ENCODE measurements around the gene ATAD3B. TPM values are rescaled to one million over a fixed set of nuclear protein-coding genes. Genes with fewer than 3 reads are reported as not detected.
"Not testable (repeated sequence)": the region's sequence is repeated elsewhere in the genome, so short reads cannot be mapped to it uniquely, and the experiment has no call there.

ATAD3B gene
- total RNA-seq, 1 experiment from 2014 or later, result 104 TPM

- Histone ChIP-seq H3K27me3 (ENCODE audit: control insufficient read depth, insufficient read depth, low read length) (no peaks in the 10 kb centered on the region), H3K36me3 (ENCODE audit: control insufficient read depth, insufficient read depth, low read length) (no peaks in the 10 kb centered on the region), H3K4me3 (ENCODE audit: low read depth in 2 of 2, low read length in 2 of 2) (peak within 1 kb of the TSS; percentile 74 to 81), H3K9me3 (ENCODE audit: control insufficient read depth, insufficient read depth, low read depth, low read length) (no peaks in the 10 kb centered on the region), H3K27ac (ENCODE audit: low read length) (peak within 1 kb of the TSS; percentile 95), H3K4me1 (ENCODE audit: control insufficient read depth, insufficient read depth, low read length) (peaks cover 6% of the 10 kb centered on the region)
- TF ChIP-seq SIN3A (IDR thresholded peaks at IDR 0.05; ENCODE audit: borderline replicate concordance, insufficient read depth, low read depth, low read length) (peak; percentile 60; the same call in 1 of the 2 replicates), REST (IDR thresholded peaks at IDR 0.05; ENCODE audit: insufficient read depth in 1 of 2, low read depth in 2 of 2, low read length in 1 of 2) (peak in 1 of 2 experiments; percentile 70; a peak in 1 of 4 replicates), POLR2AphosphoS5 (IDR thresholded peaks at IDR 0.05; ENCODE audit: low read depth, low read length) (peak; percentile 82), TCF7L2 (IDR thresholded peaks at IDR 0.05; ENCODE audit: low read depth, low read length) (no peak)
- intact Hi-C loops (cut with micrococcal nuclease; ENCODE audit: unreplicated experiment) (no loop called here), in situ Hi-C loops (cut with HindIII; ENCODE audit: low pct_unique_long_range_greater_than_20kb, low sequenced_read_pairs) (no loop called here)
- BruUV-seq (replicated peaks), result no TSS peak
- peak; percentile 95 for ATAC-seq
- ChIA-PET POLR2A (no interaction called here), CTCF (no interaction called here)
- DNase-seq (ENCODE audit: low read depth, low spot score), result peak; percentile 82
Measured at GRCh38 chr1:1511533-1512285, 40.1 kb downstream of the ATAD3B start, which contains the start of gene ATAD3A. TSS of gene ATAD3A (plus strand) at chr1:1512162. CDS start at chr1:1512269, 107 bp downstream.

GRCh38 chr1:1512425-1512824 lies 40.9 kb downstream of the ATAD3B start:
- peak; percentile 24 for ATAC-seq
- H3K27ac ChIP-seq (ENCODE audit: low read length); H3K4me1 ChIP-seq (ENCODE audit: control insufficient read depth, insufficient read depth, low read length); in situ Hi-C loops (cut with HindIII; ENCODE audit: low pct_unique_long_range_greater_than_20kb, low sequenced_read_pairs); POLR2A ChIA-PET; BruUV-seq (replicated peaks); H3K9me3 ChIP-seq (ENCODE audit: control insufficient read depth, insufficient read depth, low read depth, low read length); H3K27me3 ChIP-seq (ENCODE audit: control insufficient read depth, insufficient read depth, low read length); H3K36me3 ChIP-seq (ENCODE audit: control insufficient read depth, insufficient read depth, low read length); intact Hi-C loops (cut with micrococcal nuclease; ENCODE audit: unreplicated experiment); CTCF ChIA-PET; DNase-seq (ENCODE audit: low read depth, low spot score): not testable (repeated sequence)
- peak overlapping the region; percentile 59 to 81 for H3K4me3 ChIP-seq (ENCODE audit: low read depth in 2 of 2, low read length in 2 of 2)

- intact Hi-C loops (cut with micrococcal nuclease; ENCODE audit: unreplicated experiment); BruUV-seq (replicated peaks); in situ Hi-C loops (cut with HindIII; ENCODE audit: low pct_unique_long_range_greater_than_20kb, low sequenced_read_pairs); H3K4me1 ChIP-seq (ENCODE audit: control insufficient read depth, insufficient read depth, low read length); ATAC-seq; POLR2A ChIA-PET; H3K27ac ChIP-seq (ENCODE audit: low read length); H3K27me3 ChIP-seq (ENCODE audit: control insufficient read depth, insufficient read depth, low read length); DNase-seq (ENCODE audit: low read depth, low spot score); H3K9me3 ChIP-seq (ENCODE audit: control insufficient read depth, insufficient read depth, low read depth, low read length); CTCF ChIA-PET; H3K36me3 ChIP-seq (ENCODE audit: control insufficient read depth, insufficient read depth, low read length): not testable (repeated sequence)
- peak overlapping the region; percentile 20 to 33; a peak in 2 of 4 replicates for H3K4me3 ChIP-seq (ENCODE audit: low read depth in 2 of 2, low read length in 2 of 2)
Measured at GRCh38 chr1:1513675-1514074, 42.1 kb downstream of the ATAD3B start.

GRCh38 chr1:1514376-1514775 lies 42.8 kb downstream of the ATAD3B start:
- intact Hi-C loops (cut with micrococcal nuclease; ENCODE audit: unreplicated experiment), result not testable (repeated sequence)

GRCh38 chr1:1516923-1517322 lies 45.4 kb downstream of the ATAD3B start:
- H3K36me3 ChIP-seq (ENCODE audit: control insufficient read depth, insufficient read depth, low read length); H3K4me1 ChIP-seq (ENCODE audit: control insufficient read depth, insufficient read depth, low read length); BruUV-seq (replicated peaks); ATAC-seq; CTCF ChIA-PET; POLR2A ChIA-PET; H3K27me3 ChIP-seq (ENCODE audit: control insufficient read depth, insufficient read depth, low read length); H3K4me3 ChIP-seq (ENCODE audit: low read depth in 2 of 2, low read length in 2 of 2); in situ Hi-C loops (cut with HindIII; ENCODE audit: low pct_unique_long_range_greater_than_20kb, low sequenced_read_pairs); H3K27ac ChIP-seq (ENCODE audit: low read length); DNase-seq (ENCODE audit: low read depth, low spot score); intact Hi-C loops (cut with micrococcal nuclease; ENCODE audit: unreplicated experiment); H3K9me3 ChIP-seq (ENCODE audit: control insufficient read depth, insufficient read depth, low read depth, low read length): not testable (repeated sequence)

More at GRCh38 chr1:1514376-1514775, 42.8 kb downstream of the ATAD3B start:
- H3K4me3 ChIP-seq (ENCODE audit: low read depth in 2 of 2, low read length in 2 of 2); ATAC-seq; CTCF ChIA-PET; H3K36me3 ChIP-seq (ENCODE audit: control insufficient read depth, insufficient read depth, low read length); H3K4me1 ChIP-seq (ENCODE audit: control insufficient read depth, insufficient read depth, low read length); BruUV-seq (replicated peaks); in situ Hi-C loops (cut with HindIII; ENCODE audit: low pct_unique_long_range_greater_than_20kb, low sequenced_read_pairs); H3K9me3 ChIP-seq (ENCODE audit: control insufficient read depth, insufficient read depth, low read depth, low read length); H3K27me3 ChIP-seq (ENCODE audit: control insufficient read depth, insufficient read depth, low read length); DNase-seq (ENCODE audit: low read depth, low spot score); H3K27ac ChIP-seq (ENCODE audit: low read length); POLR2A ChIA-PET: not testable (repeated sequence)

Data from Panc1 (cell line).